GM21367 (cell line): ENCODE measurements around the gene IBTK.
"Not testable (repeated sequence)": the region's sequence is repeated elsewhere in the genome, so short reads cannot be mapped to it uniquely, and the experiment has no call there.

Source experiments
- ATAC-seq: cut with Tn5 transposase; IDR thresholded peaks from one replicate; pipeline ENCODE4 v1.9.1; 2021; ENCODE audit not compliant: unreplicated experiment

Gene IBTK

GRCh38 chr6:82248273-82248735 is 760 bp upstream of the IBTK start:
- peak; percentile 28 for ATAC-seq

DNA sequence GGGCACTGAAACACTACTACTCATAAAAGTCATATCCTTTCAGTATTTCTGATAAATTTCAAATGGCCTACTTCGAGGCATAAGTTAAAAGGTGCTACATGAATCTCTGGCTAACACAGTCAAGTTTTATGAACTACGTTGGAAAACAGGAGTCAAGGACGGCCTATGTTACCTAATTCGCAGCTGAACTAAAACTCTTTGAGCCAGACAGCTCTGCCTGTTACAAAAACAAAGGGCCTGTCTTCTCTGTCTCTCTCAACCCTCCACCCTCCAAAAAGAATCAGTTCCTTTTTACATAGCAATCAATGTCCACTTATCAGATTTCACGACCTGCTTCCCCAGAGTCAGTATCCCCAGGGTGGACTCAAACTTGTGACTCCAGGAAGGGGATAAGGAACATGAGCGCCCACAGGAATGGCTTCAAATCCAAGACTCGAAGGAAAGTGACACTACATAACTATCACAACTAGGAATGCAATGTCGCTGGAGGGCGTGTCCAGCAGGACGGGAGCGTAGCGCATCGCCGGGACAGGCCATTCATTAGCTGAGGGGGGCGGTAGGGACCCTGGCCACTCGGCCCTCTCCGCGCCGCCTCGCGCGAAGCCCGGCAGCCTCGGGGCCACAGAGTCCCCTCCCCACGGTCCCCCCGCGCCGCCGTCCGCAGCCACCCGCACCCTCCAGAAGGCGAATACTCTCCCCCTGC is 591 bp downstream of the IBTK start:
- peak; percentile 38 for ATAC-seq

- no peak for ATAC-seq
Measured at GRCh38 chr6:82246370-82246769, 1.2 kb downstream of the IBTK start.

DNA sequence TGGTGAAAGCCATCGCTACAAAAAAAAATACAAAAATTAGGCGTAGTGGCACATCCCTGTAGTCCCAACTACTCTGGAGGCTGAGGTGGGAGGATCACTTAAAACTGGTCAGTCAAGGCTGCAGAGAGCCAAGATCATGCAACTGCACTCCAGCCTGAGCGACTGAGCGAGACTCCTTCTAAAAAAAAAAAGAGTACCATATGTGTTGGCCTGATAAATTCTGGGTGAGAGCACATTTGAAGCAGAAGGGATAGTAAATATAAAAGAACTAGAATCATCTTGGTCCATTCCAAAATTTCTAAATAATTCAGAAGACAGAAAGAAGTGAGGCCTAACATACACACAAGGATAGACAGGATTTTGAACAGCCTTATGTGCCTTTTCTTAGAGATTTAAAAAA is 2.2 kb downstream of the IBTK start:
- no peak for ATAC-seq

- ATAC-seq, result no peak
Measured at GRCh38 chr6:82243884-82244283, 3.7 kb downstream of the IBTK start.

DNA sequence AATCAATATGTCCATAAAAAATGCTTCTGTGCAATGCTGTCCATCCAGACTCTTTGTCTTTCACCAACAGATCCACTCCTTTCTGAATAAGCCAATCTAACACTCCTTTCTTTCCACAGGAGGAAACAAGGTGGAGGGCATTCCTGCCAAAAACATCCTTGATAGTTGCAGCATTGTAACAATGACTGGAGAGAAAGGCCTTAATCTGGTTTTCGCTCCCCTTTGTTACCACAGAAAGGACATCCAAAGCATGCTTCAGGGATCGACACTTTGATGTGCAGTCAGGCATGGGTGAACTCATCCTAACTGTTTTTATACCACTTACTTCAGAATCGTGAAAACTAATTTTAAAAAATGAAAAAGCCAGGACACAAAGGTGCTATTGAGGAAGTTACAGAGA is 7.4 kb downstream of the IBTK start:
- no peak for ATAC-seq

- no peak for ATAC-seq
Measured at GRCh38 chr6:82239597-82239996, 7.9 kb downstream of the IBTK start.

GRCh38 chr6:82237013-82237412 is 10.5 kb downstream of the IBTK start:
- ATAC-seq, result no peak

GRCh38 chr6:82227770-82228169 is 19.8 kb downstream of the IBTK start:
- ATAC-seq, result peak; percentile 93

DNA sequence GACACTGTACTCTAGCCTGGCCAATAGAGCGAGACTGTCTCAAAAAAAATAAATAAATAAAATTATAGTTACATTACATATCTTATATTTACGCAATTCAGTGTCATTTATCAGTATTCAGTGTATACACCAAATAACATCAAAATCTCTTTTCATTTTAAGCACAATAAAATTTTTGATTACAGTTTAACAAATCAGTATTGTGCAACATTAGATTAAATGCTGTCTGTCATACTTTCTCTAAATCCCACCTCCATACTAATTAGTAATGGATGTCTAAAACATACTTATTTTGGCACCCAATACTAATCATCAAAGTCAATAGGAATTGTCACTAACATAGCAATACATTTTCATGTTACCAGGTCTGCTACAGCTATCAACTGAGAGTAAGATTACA is 27.4 kb downstream of the IBTK start:
- no peak for ATAC-seq

DNA sequence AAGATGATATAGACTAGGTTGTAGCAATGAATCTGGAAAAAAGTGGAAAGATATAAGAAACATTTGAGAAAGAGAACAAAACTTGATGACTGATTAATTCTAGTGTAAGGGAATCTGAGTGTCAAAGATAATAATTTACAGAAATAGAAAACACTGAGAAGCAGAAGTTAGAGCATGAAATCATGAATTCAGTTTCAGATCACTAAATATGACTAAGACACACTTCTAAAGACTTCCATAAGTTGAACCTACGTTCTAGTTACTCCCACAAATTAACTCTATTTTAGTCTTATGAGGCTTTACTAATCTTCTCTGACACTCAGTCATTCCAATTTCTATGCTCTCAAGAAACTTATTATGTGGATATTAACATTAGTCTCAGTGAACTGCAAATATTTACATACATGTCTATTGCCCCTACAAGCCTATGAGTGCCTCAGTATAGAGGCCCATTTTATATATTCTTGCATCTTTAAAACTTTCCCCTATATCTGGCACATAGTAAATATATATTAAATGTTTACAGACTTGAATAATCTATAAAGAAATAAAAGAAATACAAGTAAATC is 30.4 kb downstream of the IBTK start:
- peak; percentile 86 for ATAC-seq

DNA sequence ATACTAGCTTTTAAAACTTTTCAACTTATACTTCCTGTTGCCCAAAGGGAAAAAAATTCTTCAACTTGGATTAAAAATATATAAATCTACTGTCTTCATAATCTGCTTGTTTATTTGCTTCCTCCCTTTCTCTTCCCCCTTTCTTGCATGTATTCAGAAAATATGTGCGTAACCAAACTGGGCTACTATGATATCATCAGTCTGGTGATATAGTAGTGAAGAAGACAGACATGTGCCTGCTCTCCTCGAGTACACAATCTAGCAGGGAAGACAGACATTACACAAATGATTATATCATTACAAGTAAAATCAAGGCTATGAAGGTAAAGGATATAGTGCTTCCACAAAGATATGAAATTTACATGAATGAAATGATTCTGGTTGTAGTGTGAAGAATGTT is 31.0 kb downstream of the IBTK start:
- ATAC-seq, result no peak

- ATAC-seq, result no peak
Measured at GRCh38 chr6:82211326-82211725, 36.2 kb downstream of the IBTK start.

DNA sequence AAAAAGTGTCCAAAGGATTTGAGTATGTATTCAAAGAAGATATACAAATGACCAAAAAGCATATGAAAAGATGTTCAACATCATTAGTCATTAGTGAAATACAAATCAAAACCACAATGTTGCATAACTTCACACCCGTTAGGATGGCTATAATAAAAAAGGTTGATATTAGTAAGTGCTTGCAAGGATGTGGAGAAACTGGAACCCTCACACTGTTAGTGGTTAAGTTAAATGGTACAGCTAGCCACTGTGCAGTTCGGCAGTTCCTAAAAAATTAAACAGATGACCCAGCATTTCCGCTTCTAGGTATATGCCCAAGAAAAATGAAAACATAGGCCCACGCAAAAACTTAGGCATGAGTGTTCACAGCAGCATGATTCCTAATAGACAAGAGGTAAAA is 38.6 kb downstream of the IBTK start:
- no peak for ATAC-seq

- no peak for ATAC-seq
Measured at GRCh38 chr6:82205930-82206392, 41.6 kb downstream of the IBTK start.

DNA sequence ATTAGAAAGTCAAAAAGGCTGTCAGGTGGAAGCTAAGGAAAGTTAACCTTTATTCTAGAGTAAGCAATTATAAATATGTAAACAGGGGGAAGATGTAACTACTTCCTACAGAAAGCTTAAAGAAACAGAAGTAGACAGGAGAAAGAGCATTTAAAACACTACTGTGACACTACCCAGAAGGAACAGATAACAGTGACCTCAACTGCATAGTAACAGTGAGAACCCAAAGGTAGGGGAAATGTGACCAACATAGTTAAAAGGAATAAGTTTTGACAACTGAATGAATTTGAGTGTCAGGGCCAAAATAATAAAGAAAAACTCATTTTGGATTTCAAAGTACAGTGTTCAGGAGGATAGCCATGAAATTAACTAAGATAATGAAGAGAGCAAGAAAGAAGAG is 43.5 kb downstream of the IBTK start:
- ATAC-seq, result no peak

DNA sequence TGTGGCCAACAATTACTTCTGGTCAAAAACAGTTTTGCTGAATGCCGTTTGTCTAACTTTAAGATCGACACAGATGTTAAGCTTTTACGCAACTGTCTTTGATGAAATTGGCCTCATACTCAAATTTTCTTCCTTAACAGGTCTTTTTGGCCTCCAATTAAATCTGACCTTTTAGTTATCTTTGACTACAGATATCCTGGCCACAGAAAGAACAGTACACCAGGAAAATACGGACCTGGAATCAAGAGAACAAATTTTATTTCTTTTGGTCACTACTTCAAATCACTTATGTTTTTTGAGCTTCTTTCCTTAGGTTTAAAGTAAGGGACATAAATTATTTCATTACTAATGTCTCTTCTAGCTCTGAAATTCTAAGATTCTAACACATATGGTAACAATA is 49.8 kb downstream of the IBTK start:
- no peak for ATAC-seq

DNA sequence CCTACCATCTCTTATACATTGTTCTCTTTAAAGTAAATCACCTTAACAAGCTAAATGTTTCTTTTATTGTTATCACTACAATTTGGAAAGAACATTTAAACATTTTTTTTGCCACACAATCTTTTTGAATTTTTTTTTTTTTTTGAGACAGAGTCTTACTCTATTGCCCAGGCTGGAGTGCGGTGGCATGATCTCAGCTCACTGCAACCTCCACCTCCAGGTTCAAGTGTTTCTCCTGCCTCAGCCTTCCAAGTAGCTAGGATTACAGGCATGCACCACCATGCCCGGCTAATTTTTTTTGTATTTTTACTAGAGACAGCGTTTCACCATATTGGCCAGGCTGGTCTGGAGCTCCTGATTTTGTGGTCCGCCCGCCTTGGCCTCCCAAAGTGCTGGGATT is 50.3 kb downstream of the IBTK start:
- not testable (repeated sequence) for ATAC-seq

DNA sequence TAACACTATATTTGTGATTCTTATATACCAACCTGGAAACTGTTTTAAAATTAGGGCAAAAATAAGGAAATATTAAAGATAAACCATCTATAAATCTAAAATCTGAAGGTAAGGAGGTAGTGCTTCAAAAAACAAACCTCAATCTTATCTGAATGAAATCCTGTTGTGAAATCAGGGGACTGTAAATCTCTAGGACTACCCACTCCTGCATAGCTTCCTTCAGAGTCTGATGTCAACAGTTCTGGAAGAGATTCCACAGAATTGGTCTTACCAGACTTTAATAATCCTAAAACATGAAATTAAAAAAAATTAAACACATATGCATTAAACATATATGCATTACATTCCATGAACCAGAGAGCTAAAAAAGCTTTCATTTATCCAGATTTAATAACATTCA is 51.4 kb downstream of the IBTK start:
- ATAC-seq, result no peak

- no peak for ATAC-seq
Measured at GRCh38 chr6:82195619-82196018, 51.9 kb downstream of the IBTK start.

DNA sequence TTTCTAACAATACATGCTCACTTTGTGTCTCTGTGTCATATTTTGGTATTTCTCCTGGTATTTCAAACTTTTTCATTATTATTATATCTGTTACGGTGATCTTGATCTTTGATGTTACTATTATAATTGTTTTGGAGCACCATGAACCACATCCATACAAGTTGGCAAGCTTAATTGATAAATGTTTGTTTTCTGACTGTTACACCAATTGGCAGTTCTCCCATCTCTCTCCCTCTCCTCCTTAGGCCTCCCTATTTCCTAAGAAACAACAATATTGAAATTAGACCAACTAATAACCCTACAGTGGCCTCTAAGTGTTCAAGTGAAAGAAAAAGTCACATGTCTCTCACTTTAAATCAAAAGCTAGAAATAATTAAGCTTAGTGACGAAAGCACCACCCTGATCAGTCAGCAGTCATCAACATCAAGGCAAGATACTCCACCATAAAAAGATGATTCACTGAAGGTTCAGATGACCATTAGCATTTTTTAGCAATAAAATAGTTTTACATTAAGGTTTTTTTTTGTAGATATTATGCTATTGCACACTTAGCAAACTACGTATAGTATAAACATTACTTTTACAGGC is 61.5 kb downstream of the IBTK start:
- ATAC-seq, result no peak

GRCh38 chr6:82183642-82184282 is 63.8 kb downstream of the IBTK start:
- no peak for ATAC-seq
